ENCODE measurements around the gene CARNS1. TPM values are rescaled to one million over a fixed set of nuclear protein-coding genes. Genes with fewer than 3 reads are reported as not detected.
A peak's percentile ranks its signal among the peaks of the same experiment; 100 is the strongest.

Gene CARNS1
- total and polyA plus RNA-seq, 12 donors = 0.55 to 26.6 (median 17.4) TPM

DNA sequence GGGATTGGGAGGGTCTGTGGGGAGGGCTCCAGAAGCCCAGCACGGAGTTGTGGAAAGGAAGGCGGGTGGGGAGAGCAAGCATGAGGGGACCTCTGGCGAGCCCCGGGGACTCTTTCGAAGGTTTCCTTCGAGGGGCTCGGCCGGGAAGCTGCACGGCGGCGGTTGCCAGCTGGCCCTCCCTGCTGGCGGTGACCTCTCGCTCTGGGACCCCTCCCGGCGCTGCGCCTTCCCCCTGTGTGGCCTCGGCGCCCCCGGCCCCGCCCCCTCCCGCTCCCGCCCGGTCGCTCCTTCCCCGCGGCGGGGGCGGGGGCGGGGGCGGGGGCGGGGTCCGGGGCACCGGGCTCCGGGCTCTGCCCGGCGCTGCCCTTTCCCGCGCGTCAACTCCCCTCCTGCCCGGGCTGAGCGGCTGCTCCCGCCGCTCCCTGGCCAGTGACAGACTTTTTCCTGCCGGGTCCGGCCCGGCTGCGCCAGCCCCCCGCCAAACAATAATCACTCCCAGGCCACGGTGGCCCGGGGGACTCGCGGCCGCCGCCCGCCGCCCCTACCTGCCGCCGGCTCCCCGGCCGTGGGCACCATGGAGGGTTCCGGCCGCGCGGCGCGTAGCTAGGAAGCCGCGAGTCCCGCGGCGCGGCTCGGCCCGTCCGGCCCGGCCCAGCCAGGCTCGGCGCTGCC is 43.0 kb upstream of the CARNS1 start:
- Histone ChIP-seq H3K27ac (peak overlapping the region; percentile 17 to 97 (median 91)), H3K4me1 (peaks cover 10 to 66% (median 34%) of the 10 kb centered on the region in 9 donors), H3K27me3 (peaks cover 0 to 7% (median under 1%) of the 10 kb centered on the region in 7 donors), H3K36me3 (no peaks in the 10 kb centered on the region), H3K4me3 (peak overlapping the region; percentile 56 to 82 (median 74)), H3K9me3 (no peaks in the 10 kb centered on the region)
- intact Hi-C loops (cut with DNase I) = loop anchor here in 1 of 10 donors (2.0 kb wide), 1 partner anchor 16 kb away; no protein-coding TSS in a partner anchor
- peak in 4 of 8 donors; percentile 3 to 16 (median 14) for ATAC-seq
- peak in 1 of 2 donors; percentile 53 for DNase-seq
- 0 to 1% methylated on average over 36 to 75 of the region's 78 CpGs for WGBS, 2 donors
- TF ChIP-seq CTCF (IDR thresholded peaks at IDR 0.05) = no peak

DNA sequence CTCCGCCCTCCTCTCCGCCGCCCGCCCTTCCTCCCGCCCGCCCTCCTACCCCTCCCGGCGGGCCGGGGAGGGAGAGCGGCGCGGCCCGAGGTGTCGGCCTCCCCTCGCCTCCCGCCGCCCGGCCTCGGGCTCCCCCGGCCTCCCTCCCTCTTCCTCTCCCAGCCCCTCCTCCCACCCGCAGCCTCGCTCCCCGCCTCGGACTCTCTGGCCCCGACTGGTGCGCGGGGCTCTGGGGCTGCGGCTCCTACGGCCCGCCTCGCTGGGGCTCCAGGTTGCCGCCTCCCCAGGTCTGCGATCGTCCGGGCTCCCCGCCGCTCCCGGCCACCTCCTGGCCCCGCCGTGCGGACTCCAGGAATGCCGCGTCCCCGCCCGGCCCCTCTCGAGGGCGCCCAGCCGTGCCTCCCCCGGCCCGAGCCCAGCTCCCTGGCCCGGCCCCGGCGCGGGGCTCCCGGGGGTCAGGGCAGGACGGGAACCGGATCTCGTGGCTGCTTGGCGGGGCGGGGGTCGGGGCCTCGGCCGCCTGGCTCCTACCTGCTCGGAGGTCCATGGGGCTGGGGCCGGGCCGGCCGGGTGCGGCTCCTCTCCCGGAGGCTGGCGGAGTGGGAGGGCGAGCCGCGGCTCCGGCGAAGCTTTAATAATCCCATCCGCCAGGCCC is 42.4 kb upstream of the CARNS1 start, which contains the start of gene CLCF1:
Gene CLCF1, minus strand, starts transcription at position 606 of the 655 bp plus-strand sequence. Its CDS starts 59 bp downstream, at position 547.
- peaks cover 10 to 59% (median 27%) of the 10 kb centered on the region in 9 donors for H3K4me1 ChIP-seq
- H3K9me3 ChIP-seq = no peaks in the 10 kb centered on the region
- intact Hi-C loops (cut with DNase I) = loop anchor here in 2 of 10 donors (1.0 to 2.0 kb wide), 2 partner anchors 16 kb away; no protein-coding TSS in a partner anchor
- no peaks in the 10 kb centered on the region for H3K36me3 ChIP-seq
- no peak for TF ChIP-seq CTCF (IDR thresholded peaks at IDR 0.05)
- WGBS, 2 donors = 0 to 1% methylated on average over 59 to 70 of the region's 76 CpGs
- peak within 1 kb of the TSS; percentile 56 to 82 (median 74) for H3K4me3 ChIP-seq
- DNase-seq = peak; percentile 67 to 77
- ATAC-seq = peak; percentile 40 to 81 (median 58)
- peak within 1 kb of the TSS; percentile 24 to 97 (median 91) for H3K27ac ChIP-seq
- peaks cover 0 to 11% (median 3%) of the 10 kb centered on the region in 7 donors for H3K27me3 ChIP-seq

DNA sequence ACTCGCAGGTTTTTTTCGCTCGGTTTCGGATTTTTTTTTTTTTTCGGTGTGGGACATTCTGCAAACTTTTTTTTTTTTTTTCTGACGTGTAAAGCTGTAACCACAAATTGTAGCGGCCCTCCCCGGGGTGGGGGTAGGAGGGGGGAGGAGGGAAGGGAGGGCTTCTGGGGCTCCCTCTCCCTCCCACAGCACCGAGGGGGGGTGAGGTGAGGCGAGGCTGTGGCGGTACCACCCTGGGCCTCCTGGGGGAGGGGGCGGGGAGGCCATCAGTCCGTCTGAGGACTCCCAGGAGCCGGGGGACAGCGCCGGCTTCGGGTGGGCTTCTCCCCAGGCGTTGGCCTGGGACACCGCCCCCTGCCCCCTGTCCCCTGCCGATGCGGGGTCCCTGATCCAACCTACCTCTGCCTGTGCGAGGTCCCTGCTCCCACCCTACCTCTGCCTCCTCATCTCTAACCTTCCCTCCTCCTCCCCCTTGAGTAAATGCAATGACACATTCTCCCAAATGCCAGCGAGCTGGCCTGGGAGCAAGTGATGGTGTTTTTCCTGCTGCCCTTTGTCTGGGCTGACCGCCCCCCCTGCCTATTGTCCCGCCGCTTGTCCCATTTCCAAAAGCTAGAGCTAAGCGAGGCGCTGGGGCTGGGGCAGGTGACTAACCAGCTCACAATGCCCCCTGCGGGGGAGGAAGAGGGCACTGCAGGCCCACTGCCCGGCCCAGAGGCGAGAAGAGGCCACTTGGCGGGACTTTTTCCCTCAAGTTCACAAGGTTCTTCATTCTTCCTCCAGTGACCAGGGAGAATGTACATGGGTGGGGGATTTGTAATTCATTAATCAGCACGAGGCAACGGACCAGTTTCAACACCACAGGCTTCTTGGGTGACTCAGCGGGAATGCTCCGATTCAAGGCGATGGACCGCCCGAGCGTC is 41.6 kb upstream of the CARNS1 start:
- ATAC-seq = peak; percentile 45 to 79 (median 68)
- Histone ChIP-seq H3K27ac (peak overlapping the region; percentile 24 to 97 (median 91)), H3K36me3 (no peaks in the 10 kb centered on the region), H3K4me1 (peaks cover 10 to 54% (median 26%) of the 10 kb centered on the region in 9 donors), H3K9me3 (no peaks in the 10 kb centered on the region), H3K27me3 (peaks cover 0 to 11% (median 3%) of the 10 kb centered on the region in 7 donors), H3K4me3 (peak overlapping the region; percentile 56 to 82 (median 74))
- peak; percentile 7 to 67 (median 51) for TF ChIP-seq CTCF (IDR thresholded peaks at IDR 0.05)
- DNase-seq = peak; percentile 70 to 77
- 11 to 13% methylated on average over 31 to 39 of the region's 40 CpGs for WGBS, 2 donors
- intact Hi-C loops (cut with DNase I) = loop anchor here in 3 of 10 donors (1.0 to 2.0 kb wide), 2 partner anchors 17 kb away; no protein-coding TSS in a partner anchor
